Upper lobe of left lung (tissue), 6 donors: ENCODE results near the gene PNLIPRP2. TPM values are rescaled to one million over a fixed set of nuclear protein-coding genes. Genes with fewer than 3 reads are reported as not detected.

Source experiments
- ATAC-seq, 2 donors: fragments of 200-7000 bp; cut with Tn5 transposase; one replicate each; pipeline ENCODE4 v1.9.1; 2022; ENCODE audit warnings: mild to moderate bottlenecking in 2 of 2, moderate library complexity in 2 of 2; ENCODE audit not compliant: low FRiP score in 2 of 2
- DNase-seq, 2 donors: peaks; one replicate each; pipeline ENCODE4 v3.0.0-alpha.2; 2019 to 2020
- H3K27ac ChIP-seq, 4 donors: fragments of 200-600 bp; sonication (generic); one replicate each; pipeline ENCODE4 v1.5.1; 2016 to 2019
- H3K27me3 ChIP-seq, 4 donors: fragments of 200-600 bp; sonication (generic); one replicate each; pipeline ENCODE4 v1.5.1; 2017 to 2019
- H3K36me3 ChIP-seq, 4 donors: fragments of 200-600 bp; sonication (generic); one replicate each; pipeline ENCODE4 v1.5.1; 2016 to 2019
- H3K4me1 ChIP-seq, 4 donors: fragments of 200-600 bp; sonication (generic); one replicate each; pipeline ENCODE4 v1.5.1; 2018 to 2019
- H3K4me3 ChIP-seq, 4 donors: fragments of 200-600 bp; sonication (generic); one replicate each; pipeline ENCODE4 v1.5.1; 2017 to 2019; ENCODE audit warnings: mild to moderate bottlenecking in 2 of 4, moderate library complexity in 1 of 4
- H3K9me3 ChIP-seq, 4 donors: fragments of 200-600 bp; sonication (generic); one replicate each; pipeline ENCODE4 v1.5.1; 2018 to 2019
- EP300 ChIP-seq, 4 donors: sonication (generic); formaldehyde crosslinking; IDR thresholded peaks; one replicate each; pipeline ENCODE4 v1.5.1; 2017; ENCODE audit warnings: antibody characterized with exemption in 4 of 4, control low read depth in 2 of 4
- POLR2A ChIP-seq, 4 donors: fragments of 450-650 bp; IDR thresholded peaks; one replicate each; pipeline ENCODE4 v1.5.1; 2016 to 2017; ENCODE audit warnings: antibody characterized with exemption in 4 of 4, mild to moderate bottlenecking in 2 of 4
- POLR2AphosphoS5 ChIP-seq, 2 donors: sonication (generic); formaldehyde crosslinking; IDR thresholded peaks; one replicate each; pipeline ENCODE4 v1.5.1; 2017; ENCODE audit warnings: antibody characterized with exemption in 2 of 2
- WGBS, 2 donors: methylation state at CpG; one replicate each; pipeline ENCODE4 v1.1.5; 2017 to 2018; 5-methylcytosine and 5-hydroxymethylcytosine counted together
- total RNA-seq, 6 donors: library from RNA; depleted of rRNA in 4 of 6; stranded (reverse); fragments of >200 nt in 4 of 6; gene quantifications; one replicate each; pipeline versions ENCODE4 v1.1.0 to v1.2.1, GENCODE V29; 2016 to 2021
- TF ChIP-seq, protein P1 (sequence below), 6 experiments: fragments of 450-650 bp in 4 of 6; fragments of 200-600 bp in 2 of 6; sonication (generic) in 2 of 6; IDR thresholded peaks; one replicate each; pipeline ENCODE4 v1.5.1; 2016 to 2019; ENCODE audit warnings: antibody characterized with exemption in 6 of 6
- donor health status: DM: no; HTN: no; CAD: no; lungs with moderate emphysema.
- donor health status: DM: no; HTN: yes; CAD: no; lungs with severe emphysema.

PNLIPRP2 gene
- total RNA-seq, 6 donors from 2014 or later = 0.49 to 0.88 TPM; not detected in 4

DNA sequence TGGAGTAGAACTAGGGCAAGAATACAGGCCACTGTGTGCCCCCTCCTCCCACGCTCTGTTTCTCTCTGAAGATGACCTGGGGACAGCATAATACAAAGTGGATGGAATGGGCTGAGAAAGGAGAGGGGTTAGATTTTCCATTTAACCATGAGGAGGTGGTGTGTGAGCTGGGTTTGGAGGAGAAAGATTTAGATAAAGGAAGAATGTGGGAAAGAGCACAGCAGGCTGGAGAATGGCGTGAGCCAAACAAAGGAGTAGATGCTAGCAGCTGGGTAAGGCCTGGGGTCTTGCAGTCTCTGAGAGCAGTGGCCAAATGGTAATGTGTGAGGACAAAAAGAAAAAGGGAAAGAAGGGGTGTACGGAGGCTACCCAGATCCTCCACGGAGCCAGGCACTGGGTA lies 8.6 kb downstream of the PNLIPRP2 start:
- TF ChIP-seq POLR2AphosphoS5 (IDR thresholded peaks at IDR 0.05) (no peak), POLR2A (IDR thresholded peaks at IDR 0.05) (no peak), EP300 (IDR thresholded peaks at IDR 0.05) (no peak)
- TF ChIP-seq, protein P1, sequence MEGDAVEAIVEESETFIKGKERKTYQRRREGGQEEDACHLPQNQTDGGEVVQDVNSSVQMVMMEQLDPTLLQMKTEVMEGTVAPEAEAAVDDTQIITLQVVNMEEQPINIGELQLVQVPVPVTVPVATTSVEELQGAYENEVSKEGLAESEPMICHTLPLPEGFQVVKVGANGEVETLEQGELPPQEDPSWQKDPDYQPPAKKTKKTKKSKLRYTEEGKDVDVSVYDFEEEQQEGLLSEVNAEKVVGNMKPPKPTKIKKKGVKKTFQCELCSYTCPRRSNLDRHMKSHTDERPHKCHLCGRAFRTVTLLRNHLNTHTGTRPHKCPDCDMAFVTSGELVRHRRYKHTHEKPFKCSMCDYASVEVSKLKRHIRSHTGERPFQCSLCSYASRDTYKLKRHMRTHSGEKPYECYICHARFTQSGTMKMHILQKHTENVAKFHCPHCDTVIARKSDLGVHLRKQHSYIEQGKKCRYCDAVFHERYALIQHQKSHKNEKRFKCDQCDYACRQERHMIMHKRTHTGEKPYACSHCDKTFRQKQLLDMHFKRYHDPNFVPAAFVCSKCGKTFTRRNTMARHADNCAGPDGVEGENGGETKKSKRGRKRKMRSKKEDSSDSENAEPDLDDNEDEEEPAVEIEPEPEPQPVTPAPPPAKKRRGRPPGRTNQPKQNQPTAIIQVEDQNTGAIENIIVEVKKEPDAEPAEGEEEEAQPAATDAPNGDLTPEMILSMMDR (IDR thresholded peaks at IDR 0.05) = no peak
- no peak for ATAC-seq
- 73 to 77% methylated on average over 4 of the region's 4 CpGs for WGBS, 2 donors

DNA sequence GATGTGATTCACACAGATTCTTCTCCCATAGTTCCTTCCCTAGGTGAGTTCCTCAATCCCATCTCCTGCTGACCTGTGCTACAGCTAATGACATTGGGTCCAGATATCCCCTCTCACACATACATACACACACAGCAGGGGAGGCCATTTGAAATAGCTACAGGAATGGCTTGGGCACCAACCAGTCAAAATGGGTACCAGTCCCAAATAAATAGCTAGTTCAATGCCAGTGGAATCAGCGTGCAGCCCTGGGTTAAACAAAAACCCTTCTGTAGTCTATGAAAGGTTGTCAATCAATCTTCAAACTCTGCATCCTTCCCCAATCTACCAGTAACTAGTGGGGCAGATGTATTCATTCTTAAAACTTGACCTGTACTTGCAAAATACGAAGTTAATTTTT lies 9.3 kb downstream of the PNLIPRP2 start:
- peaks cover 0 to 3% (median 0%) of the 10 kb centered on the region in 4 donors for H3K4me1 ChIP-seq
- 81 to 86% methylated on average over 2 of the region's 2 CpGs for WGBS, 2 donors
- TF ChIP-seq, protein P1 (IDR thresholded peaks at IDR 0.05) = no peak
- no peak for TF ChIP-seq POLR2A (IDR thresholded peaks at IDR 0.05)
- TF ChIP-seq POLR2AphosphoS5 (IDR thresholded peaks at IDR 0.05) = no peak
- no peak for TF ChIP-seq EP300 (IDR thresholded peaks at IDR 0.05)
- ATAC-seq (no peak), DNase-seq (no peak)
- H3K36me3 ChIP-seq = no peaks in the 10 kb centered on the region
- no peak overlapping the region for H3K4me3 ChIP-seq
- H3K27me3 ChIP-seq = peaks cover 0 to 7% (median 1%) of the 10 kb centered on the region in 4 donors
- no peaks in the 10 kb centered on the region for H3K9me3 ChIP-seq
- no peak overlapping the region for H3K27ac ChIP-seq

More for the DNA sequence above, 8.6 kb downstream of the PNLIPRP2 start:
- DNase-seq = no peak
- no peaks in the 10 kb centered on the region for H3K9me3 ChIP-seq
- no peak overlapping the region for H3K27ac ChIP-seq
- H3K4me1 ChIP-seq = peaks cover 0 to 3% (median 0%) of the 10 kb centered on the region in 4 donors
- H3K27me3 ChIP-seq = peaks cover 0 to 7% (median 1%) of the 10 kb centered on the region in 4 donors
- no peak overlapping the region for H3K4me3 ChIP-seq
- H3K36me3 ChIP-seq = no peaks in the 10 kb centered on the region

DNA sequence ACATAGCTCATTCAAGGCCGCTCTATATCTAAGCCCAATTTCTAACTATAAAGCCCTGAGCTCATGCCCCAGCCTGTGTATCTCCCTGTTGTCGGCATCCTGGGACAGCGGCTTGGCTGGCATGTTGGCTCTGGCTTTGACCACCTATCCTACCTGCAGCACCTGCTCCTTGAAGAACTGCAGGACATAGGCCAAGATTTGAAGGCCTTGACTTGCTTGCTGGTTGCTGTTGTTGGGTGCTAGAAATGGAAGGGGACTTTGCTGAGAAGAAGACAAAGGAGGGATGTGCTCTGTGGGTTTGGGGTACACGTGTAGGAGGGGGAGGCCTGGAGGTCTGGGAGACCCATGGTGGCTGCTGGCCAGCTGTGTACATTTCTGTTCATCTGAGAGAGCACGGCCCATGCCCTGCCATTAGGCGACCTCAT lies 11.1 kb downstream of the PNLIPRP2 start:
- Histone ChIP-seq H3K4me1 (peaks cover 0 to 3% (median 0%) of the 10 kb centered on the region in 4 donors), H3K27ac (no peak overlapping the region), H3K9me3 (no peaks in the 10 kb centered on the region), H3K27me3 (peaks cover 0 to 7% (median 1%) of the 10 kb centered on the region in 4 donors), H3K4me3 (no peak overlapping the region), H3K36me3 (no peaks in the 10 kb centered on the region)
- no peak for TF ChIP-seq POLR2A (IDR thresholded peaks at IDR 0.05)
- TF ChIP-seq, protein P1 (IDR thresholded peaks at IDR 0.05) = no peak
- TF ChIP-seq POLR2AphosphoS5 (IDR thresholded peaks at IDR 0.05) = no peak
- TF ChIP-seq EP300 (IDR thresholded peaks at IDR 0.05) = no peak
- DNase-seq (no peak), ATAC-seq (no peak)
- WGBS, 2 donors = 86 to 88% methylated on average over 6 of the region's 6 CpGs

DNA sequence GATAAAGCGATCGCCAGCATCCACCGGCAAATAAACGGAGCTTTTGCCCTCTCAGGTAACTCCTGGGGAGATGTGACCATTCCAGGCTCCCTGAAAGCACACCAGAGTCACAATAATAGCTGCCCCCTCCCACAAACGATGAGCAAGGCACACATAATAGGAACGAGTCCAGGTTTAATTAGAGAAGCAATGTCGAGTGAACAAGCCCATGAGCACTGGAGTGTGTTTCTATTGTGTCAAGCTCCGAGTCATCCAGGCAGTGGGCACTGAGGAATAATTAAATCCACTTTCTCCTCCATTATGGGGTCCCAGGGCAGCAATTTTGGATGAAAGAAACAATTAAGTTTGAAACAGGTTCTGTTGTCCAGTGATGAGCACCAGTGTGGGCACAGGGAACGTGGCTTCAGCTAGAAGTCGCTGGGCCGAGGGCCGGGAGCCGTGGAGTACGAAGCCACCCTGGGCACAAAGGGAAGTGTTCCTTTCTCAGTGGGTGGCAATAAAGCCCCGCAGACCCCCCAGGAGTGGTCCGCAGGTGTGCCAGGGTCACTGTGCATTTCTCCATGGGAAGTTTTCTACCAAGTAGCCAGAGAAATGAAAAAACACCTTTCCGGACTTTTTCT lies 12.0 kb downstream of the PNLIPRP2 start:
- TF ChIP-seq EP300 (IDR thresholded peaks at IDR 0.05) (no peak), POLR2A (IDR thresholded peaks at IDR 0.05) (no peak), POLR2AphosphoS5 (IDR thresholded peaks at IDR 0.05) (no peak)
- TF ChIP-seq, protein P1 (IDR thresholded peaks at IDR 0.05) = no peak
- WGBS, 2 donors = 90% methylated on average over 17 of the region's 17 CpGs
- DNase-seq (peak in 1 of 2 donors; percentile 58), ATAC-seq (no peak)
- peaks cover 0 to under 1% (median 0%) of the 10 kb centered on the region in 4 donors for H3K4me1 ChIP-seq
- no peaks in the 10 kb centered on the region for H3K9me3 ChIP-seq
- no peak overlapping the region for H3K4me3 ChIP-seq
- peaks cover 0 to 1% (median under 1%) of the 10 kb centered on the region in 4 donors for H3K27me3 ChIP-seq
- no peaks in the 10 kb centered on the region for H3K36me3 ChIP-seq
- no peak overlapping the region for H3K27ac ChIP-seq

DNA sequence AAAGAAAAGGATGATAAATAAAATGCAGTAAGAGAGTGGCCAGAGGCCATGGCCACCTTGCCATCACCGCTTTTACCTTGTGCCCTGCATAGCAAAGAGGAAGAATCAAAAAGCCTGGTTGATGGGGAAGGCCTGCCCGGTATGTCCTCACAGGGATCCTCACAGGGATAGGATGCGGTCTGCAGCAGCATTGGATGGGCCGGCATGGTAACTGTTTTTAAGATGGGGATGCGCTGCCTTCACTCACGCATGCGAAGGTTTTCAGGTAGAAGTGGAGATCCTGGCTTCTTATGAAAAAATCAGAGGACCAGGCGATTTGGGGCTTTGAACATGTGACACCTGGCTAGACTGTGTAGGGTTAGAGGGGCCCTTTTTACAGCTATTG lies 12.5 kb downstream of the PNLIPRP2 start:
- DNase-seq = no peak
- no peak for TF ChIP-seq POLR2AphosphoS5 (IDR thresholded peaks at IDR 0.05)
- ATAC-seq = no peak
- Histone ChIP-seq H3K9me3 (no peaks in the 10 kb centered on the region), H3K27me3 (no peaks in the 10 kb centered on the region), H3K36me3 (no peaks in the 10 kb centered on the region), H3K27ac (no peak overlapping the region), H3K4me3 (no peak overlapping the region), H3K4me1 (no peaks in the 10 kb centered on the region)
- 87 to 96% methylated on average over 8 of the region's 8 CpGs for WGBS, 2 donors
